Measurements from ENCODE around the gene NSD2.

DNA sequence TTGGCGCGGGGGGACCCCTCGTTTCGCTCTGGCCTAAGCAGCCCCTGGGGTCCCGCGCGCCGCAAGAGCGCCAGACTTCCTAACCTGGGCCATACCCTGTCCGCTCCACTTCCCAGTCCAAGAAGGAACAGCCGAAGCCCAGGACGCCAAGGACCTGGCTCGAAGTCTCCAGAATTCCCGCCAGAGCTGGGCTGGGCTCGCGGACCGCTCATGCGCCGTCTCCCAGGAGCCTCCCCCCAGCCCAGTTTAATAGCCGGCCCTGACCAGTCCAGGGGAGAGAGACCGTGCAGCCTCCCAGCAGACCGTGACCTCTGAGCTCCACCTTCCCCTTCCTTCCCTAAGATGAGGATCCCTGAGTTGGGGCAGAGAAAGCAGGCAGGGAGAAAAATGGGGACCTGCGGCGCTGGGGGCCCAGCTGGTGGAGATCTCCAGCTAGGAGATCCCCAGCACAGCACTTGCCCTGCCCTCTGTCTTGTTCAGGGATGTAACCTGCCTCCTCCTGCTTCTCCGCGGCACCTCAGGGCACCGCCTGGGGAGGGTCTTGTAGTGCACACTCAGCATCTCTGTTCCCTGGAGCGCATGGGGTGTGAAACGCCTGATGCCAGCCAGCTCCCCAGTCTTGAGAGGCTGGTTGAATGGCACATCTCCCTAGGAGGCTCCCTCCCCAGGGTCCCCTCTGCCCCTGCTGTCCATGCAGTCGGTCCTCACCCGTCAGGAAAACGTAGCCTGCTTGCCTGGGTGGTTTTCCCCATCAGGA lies 14.1 kb upstream of the NSD2 start:
- TF ChIP-seq, protein P1, sequence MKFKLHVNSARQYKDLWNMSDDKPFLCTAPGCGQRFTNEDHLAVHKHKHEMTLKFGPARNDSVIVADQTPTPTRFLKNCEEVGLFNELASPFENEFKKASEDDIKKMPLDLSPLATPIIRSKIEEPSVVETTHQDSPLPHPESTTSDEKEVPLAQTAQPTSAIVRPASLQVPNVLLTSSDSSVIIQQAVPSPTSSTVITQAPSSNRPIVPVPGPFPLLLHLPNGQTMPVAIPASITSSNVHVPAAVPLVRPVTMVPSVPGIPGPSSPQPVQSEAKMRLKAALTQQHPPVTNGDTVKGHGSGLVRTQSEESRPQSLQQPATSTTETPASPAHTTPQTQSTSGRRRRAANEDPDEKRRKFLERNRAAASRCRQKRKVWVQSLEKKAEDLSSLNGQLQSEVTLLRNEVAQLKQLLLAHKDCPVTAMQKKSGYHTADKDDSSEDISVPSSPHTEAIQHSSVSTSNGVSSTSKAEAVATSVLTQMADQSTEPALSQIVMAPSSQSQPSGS (CRISPR knock-in tag; IDR thresholded peaks at IDR 0.05; ENCODE audit: borderline replicate concordance, low read depth) = no peak
- TF ChIP-seq, protein P2, sequence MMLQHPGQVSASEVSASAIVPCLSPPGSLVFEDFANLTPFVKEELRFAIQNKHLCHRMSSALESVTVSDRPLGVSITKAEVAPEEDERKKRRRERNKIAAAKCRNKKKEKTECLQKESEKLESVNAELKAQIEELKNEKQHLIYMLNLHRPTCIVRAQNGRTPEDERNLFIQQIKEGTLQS (CRISPR knock-in tag; conservative IDR thresholded peaks at IDR 0.05) = no peak
- TF ChIP-seq, protein P3, sequence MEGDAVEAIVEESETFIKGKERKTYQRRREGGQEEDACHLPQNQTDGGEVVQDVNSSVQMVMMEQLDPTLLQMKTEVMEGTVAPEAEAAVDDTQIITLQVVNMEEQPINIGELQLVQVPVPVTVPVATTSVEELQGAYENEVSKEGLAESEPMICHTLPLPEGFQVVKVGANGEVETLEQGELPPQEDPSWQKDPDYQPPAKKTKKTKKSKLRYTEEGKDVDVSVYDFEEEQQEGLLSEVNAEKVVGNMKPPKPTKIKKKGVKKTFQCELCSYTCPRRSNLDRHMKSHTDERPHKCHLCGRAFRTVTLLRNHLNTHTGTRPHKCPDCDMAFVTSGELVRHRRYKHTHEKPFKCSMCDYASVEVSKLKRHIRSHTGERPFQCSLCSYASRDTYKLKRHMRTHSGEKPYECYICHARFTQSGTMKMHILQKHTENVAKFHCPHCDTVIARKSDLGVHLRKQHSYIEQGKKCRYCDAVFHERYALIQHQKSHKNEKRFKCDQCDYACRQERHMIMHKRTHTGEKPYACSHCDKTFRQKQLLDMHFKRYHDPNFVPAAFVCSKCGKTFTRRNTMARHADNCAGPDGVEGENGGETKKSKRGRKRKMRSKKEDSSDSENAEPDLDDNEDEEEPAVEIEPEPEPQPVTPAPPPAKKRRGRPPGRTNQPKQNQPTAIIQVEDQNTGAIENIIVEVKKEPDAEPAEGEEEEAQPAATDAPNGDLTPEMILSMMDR (IDR thresholded peaks at IDR 0.05) = no peak

All from WTC11 (cell line).